Islet of Langerhans (tissue), 1 donor: ENCODE data around the gene RNF26.

ENCODE experiments used
- FAIRE-seq: peaks from one replicate; lab custom pipeline; 2011; peaks lifted over from hg19 to GRCh38; lab: Jason Lieb, UNC

The RNF26 gene

GRCh38 chr11:119355091-119355843, 20.9 kb downstream of the RNF26 start:
- no peak for FAIRE-seq

DNA sequence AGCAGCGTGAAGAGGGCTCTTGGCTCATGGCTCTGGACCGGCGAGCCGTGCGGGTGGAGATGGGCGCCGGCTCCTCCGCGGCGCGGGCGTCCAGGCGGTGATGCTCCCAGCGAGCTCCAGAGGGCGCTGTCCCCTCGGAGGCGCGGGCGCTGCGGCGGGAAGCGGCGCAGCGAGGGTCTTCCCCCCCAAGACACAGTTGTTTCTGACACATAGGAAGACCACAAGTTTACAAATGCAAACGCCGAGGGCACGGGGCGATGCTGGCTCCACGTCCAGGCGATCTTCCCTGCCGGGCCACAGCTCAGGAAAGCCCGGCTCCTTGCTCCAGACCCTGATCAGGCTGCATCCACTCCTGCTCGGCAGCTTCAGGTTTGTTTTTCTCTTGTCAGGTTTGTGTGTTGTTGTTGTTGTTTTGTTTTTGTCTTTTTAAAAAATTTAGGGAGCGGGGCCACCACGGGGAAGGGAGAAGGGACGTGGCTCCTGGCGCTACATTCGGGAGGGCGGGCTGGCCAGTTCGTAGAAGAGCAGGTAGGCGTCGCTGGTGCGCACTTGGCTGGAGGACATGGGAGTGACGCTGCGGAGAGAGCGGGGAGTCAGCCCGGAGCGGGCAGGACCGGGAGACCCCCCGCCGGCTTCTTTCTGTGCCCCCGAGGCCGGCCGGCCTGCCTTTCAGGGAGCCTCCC, 22.2 kb downstream of the RNF26 start:
- no peak for FAIRE-seq

DNA sequence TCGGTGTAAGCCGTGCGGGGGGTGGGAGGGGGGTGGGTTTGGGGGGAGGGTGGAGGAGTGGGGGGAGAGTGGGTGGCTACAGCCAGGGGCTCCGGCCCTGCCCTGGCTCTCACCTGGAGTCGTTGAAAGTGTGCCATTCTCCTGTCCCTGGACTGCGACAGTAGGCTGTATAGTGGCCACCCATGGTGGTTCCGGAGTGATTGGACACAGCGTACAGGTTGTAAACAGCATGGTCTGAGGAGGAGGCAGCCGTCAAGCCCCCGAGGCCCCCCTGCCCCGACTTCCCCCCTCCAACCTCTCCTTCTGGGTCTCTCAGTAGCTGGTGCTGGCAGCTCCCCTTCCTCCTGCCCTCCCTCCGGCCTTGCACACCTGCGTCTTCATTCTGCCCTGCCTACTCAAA, 22.7 kb downstream of the RNF26 start:
- FAIRE-seq, result no peak

DNA sequence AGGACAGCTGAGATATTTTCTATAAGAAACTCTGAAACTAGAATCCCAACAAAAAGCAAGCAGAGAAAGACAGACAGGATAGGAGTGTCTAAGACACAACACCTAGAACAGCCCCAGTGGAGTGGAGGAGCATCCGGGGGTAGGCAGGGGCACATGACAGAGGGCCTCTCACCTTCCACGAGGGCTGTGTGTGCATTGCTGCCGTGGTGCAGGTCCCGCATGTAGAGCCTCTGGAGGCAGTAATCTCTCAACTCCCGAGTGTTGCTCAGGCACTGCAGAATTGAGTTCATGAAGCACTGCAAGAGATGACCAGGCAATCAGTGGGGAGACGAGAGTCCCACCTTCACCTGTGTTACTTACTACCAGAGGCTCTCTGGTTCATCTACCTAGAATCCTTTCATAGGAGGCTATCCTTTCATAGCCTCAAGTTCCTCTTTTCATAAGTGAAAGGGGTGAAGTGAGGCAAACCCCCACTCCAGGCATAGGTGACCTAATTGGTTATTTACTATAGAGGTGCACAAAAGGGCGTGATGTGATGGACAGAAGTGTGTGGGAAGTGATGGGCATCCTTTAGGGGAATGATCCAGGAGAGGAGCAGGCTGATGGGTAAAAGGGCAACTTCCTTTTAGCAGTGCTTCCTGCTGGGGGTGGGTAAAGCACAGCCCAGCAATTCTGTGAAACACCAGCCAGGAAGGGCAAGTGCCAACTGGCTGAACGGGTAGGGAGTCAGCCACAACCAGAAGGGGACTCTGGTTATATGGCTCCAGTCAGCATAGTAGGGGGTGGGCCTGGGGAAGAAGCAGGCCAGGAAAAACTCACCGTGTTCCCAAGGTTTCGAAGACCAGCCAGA, 25.3 kb downstream of the RNF26 start:
- FAIRE-seq, result no peak

- FAIRE-seq, result peak; percentile 38
Measured at GRCh38 chr11:119361056-119361787, 26.9 kb downstream of the RNF26 start.

- FAIRE-seq, result no peak
Measured at GRCh38 chr11:119361941-119362725, 27.8 kb downstream of the RNF26 start.

DNA sequence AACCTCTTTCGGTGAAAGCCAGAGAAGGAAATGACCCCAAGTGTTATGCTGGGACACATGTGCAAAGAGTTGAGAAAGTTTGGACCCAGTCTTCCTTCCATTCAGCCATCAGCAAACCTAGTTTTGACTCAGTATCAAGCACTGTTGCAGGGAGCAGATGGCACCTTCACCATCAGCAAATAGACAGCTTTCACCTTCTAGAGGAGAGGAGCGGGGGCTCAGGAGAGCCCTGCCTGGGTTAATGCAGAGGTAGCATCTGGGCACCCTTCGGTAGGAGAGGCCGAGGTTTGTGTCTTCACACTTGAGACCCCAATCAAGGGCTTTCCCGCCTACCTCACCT, 28.4 kb downstream of the RNF26 start:
- FAIRE-seq, result no peak

GRCh38 chr11:119363081-119363850, 28.9 kb downstream of the RNF26 start:
- FAIRE-seq, result no peak

DNA sequence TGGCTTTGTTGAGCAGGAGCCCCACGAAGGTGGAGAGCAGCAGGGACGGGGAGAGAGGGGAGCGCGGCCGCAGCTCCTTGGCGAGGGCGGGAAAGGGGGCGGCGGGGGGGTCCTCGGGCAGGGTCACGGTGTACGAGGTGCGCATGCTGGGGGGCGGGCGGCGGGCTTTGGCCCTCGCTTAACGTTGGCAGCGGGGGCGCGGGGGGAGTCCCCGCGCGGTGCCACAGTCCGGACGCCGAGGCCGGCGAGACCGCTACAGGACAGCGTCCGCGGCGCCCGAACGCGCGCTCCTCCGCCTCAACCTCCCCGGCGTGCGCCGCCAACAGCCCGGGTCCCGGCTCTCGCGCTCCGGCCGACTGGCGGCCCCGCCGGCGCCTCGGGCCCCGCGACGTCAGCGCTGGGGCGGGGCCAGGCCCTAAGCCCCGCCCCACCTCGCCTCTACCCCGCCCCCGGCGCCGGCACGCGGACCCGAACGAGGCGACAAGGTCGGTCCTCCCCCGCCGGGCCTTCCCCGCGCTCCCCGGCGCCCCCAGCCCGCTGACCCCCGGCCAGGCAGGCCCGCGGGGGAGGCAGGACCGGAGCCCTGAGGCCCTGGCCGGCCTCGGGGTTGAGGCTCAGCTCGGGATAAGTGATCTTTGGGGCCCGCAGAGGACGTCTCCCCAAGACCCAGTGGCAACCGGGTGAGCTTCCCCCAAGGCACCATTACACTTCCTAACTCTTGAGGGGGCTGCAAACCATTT, 29.7 kb downstream of the RNF26 start:
- FAIRE-seq, result no peak

DNA sequence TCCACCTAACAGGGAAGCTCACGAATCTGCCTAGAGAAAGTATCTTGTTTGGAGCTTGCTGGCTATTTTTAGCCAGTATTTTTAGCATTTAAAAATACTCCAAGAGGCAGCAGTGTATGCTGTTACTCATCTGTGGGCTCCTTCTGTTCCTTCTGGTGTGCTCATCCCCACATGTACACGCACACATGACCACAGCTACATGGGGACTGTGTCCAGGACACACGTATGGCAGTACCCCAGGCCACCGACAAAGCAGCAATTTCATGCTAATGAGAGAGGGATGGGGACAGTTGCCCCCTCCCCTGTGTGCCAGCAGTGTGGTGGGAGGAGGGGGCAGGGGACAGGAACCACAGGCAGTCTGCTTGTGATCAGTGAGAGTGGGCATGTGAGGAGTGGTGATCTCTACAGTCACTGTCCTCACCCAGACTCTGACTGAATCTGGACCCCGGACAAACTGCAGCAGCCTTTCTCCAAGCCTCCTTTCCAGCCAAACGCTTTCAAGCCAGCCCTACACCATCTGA, 30.8 kb downstream of the RNF26 start:
- FAIRE-seq, result no peak

GRCh38 chr11:119366690-119367620, 32.6 kb downstream of the RNF26 start:
- FAIRE-seq, result no peak

- no peak for FAIRE-seq
Measured at GRCh38 chr11:119367661-119368120, 33.4 kb downstream of the RNF26 start.

DNA sequence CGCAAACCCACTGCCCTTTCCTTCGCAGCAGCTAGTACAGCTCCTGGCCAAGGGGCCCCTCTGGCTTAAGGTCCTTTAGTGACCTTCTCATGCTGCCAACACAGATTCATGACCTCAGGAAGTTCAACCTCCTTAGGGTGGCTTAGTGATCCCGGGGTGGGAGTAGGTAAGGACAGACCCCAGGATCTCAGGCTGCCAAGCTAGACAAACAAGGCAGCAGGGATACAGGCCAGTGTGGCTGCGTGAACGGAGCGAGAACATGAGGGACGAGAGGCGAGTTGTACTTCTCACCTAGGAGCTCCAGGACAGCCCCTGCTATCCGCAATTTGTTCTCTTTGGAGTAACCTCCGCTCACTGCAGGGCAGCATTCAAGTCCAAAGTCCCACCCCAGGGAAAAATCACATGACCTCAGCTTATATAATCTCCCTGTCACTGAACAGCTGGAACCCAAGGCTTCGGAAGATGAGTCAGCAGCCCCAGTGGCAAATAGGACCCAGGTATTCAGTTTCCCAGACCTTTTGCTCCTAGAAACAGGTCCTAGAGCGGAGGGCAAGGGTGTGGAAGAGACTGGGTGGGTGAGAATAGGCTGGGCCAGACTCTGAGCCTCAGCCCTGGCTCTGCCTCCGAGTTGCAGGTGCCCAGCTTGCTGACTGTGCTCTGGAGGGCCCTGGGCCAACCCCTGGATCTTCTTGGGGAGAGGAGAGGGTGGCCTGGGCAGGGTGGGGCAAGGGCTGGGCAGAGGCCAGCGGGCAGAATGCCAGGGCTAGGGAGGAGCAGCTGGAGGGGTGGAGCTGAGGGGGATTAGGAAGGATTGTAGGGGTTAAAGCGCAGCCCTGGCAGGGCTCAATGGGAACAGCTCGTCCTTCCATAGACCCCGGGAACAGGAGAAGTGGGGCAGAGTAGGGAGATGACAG, 34.1 kb downstream of the RNF26 start:
- peak; percentile 13 for FAIRE-seq

DNA sequence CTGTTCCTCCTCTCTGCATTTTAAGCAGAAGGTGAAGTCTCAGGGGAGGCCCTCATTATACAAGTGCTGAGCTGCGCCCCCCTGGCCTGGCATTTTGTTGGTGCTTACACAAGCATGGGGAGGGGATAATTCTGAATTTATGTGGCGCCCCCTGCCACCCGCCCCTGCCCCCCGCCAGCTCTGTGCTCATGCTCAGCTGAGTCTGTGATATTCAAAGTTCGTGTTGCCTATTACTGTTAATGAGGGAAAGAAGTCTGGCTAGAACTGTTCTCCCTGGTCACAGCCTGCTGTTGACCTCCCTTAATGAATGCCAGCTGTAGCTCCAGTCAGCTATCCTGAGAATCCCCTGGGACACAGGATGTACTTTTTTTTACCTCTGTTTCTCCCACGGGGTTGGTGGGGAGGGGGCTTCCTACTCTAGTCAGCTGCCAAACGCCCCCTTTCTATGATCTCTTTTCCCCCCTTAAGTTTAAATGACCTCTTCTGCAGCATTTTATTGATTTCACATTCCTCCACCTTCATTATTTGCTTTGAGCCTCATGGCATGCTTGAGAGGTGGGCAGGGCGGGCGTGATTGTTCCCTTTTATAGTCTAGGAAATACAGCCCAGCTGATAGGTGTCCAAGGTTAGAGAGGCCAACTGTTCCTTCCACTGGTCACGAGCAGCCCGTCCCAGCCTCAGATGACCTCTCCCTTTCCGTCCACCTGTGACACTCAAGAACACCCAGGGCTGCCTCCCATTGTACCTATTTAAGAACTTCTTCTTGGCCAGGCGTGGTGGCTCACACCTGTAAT, 35.0 kb downstream of the RNF26 start:
- FAIRE-seq, result no peak

GRCh38 chr11:119370486-119371046, 36.2 kb downstream of the RNF26 start:
- FAIRE-seq, result no peak

GRCh38 chr11:119371067-119371601, 36.8 kb downstream of the RNF26 start:
- no peak for FAIRE-seq
